ENCODE results near the gene UNK. TPM values are rescaled to one million over a fixed set of nuclear protein-coding genes. Genes with fewer than 3 reads are reported as not detected.

UNK gene
- total and polyA plus RNA-seq, 2 of the 13 experiments (the other 11 are each of a cell fraction or from before 2014, with no cell fraction given): 31.6 to 33.0 TPM

GRCh38 chr17:75763613-75764416, 20.8 kb upstream of the UNK start (continued):
- TF ChIP-seq TAF1 (CRISPR knock-in tag; IDR thresholded peaks at IDR 0.05) (no peak), ZNF10 (CRISPR knock-in tag; IDR thresholded peaks at IDR 0.05; ENCODE audit: borderline replicate concordance, low read depth) (no peak), ZNF34 (CRISPR knock-in tag; IDR thresholded peaks at IDR 0.05; ENCODE audit: borderline replicate concordance) (no peak), HINFP (CRISPR knock-in tag; IDR thresholded peaks at IDR 0.05; ENCODE audit: low read depth) (no peak; the same call in 1 of the 2 replicates), HOXA9 (CRISPR knock-in tag; IDR thresholded peaks at IDR 0.05; ENCODE audit: borderline replicate concordance) (no peak), ZBTB49 (CRISPR knock-in tag; IDR thresholded peaks at IDR 0.05; ENCODE audit: borderline replicate concordance) (0 out of 2 replicates have a peak, but pooled peaks have one; percentile 65), MAFG (CRISPR knock-in tag; IDR thresholded peaks at IDR 0.05) (no peak), RARG (CRISPR knock-in tag; IDR thresholded peaks at IDR 0.05; ENCODE audit: low read depth) (no peak), THRA (CRISPR knock-in tag; IDR thresholded peaks at IDR 0.05; ENCODE audit: borderline replicate concordance) (peak; percentile 55; the same call in 1 of the 2 replicates), ZNF598 (CRISPR knock-in tag; IDR thresholded peaks at IDR 0.05; ENCODE audit: borderline replicate concordance) (no peak), HOXD1 (CRISPR knock-in tag; IDR thresholded peaks at IDR 0.05) (peak; percentile 38; the same call in 1 of the 2 replicates), UBTF (CRISPR knock-in tag; IDR thresholded peaks at IDR 0.05) (no peak), ZNF768 (CRISPR knock-in tag; IDR thresholded peaks at IDR 0.05) (no peak), RBAK (CRISPR knock-in tag; IDR thresholded peaks at IDR 0.05) (no peak), TERF1 (CRISPR knock-in tag; IDR thresholded peaks at IDR 0.05) (no peak), ZNF530 (CRISPR knock-in tag; IDR thresholded peaks at IDR 0.05; ENCODE audit: low read depth) (no peak), ZNF138 (CRISPR knock-in tag; IDR thresholded peaks at IDR 0.05; ENCODE audit: low read depth) (no peak; the same call in 1 of the 2 replicates)

Data from HepG2 (cell line).